ENCODE measurements around the gene CFAP100.

CFAP100 gene

DNA sequence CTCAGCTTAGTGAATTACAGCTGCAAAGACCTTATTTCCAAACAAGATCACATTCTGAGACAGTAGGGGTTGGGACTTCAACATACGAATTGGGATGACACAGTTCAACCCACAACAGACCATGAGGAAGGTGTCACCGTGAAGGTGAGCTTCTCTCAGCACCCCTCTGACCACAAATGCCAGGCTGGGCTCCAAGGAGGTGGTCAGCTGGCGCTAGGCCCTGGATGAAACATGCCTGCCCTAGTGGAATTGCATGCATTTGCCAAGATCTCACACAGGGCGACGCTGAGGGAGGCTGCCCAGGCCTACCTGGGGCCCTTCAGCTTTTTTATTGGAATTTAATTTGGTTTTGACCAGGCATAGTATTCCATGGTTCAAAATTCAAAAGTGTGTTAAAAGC is 1.8 kb downstream of the CFAP100 start:
- in situ Hi-C loops (cut with MboI; ENCODE audit: low pct_unique_long_range_greater_than_20kb, low sequenced_read_pairs): no loop called here
- no peak for DNase-seq

DNA sequence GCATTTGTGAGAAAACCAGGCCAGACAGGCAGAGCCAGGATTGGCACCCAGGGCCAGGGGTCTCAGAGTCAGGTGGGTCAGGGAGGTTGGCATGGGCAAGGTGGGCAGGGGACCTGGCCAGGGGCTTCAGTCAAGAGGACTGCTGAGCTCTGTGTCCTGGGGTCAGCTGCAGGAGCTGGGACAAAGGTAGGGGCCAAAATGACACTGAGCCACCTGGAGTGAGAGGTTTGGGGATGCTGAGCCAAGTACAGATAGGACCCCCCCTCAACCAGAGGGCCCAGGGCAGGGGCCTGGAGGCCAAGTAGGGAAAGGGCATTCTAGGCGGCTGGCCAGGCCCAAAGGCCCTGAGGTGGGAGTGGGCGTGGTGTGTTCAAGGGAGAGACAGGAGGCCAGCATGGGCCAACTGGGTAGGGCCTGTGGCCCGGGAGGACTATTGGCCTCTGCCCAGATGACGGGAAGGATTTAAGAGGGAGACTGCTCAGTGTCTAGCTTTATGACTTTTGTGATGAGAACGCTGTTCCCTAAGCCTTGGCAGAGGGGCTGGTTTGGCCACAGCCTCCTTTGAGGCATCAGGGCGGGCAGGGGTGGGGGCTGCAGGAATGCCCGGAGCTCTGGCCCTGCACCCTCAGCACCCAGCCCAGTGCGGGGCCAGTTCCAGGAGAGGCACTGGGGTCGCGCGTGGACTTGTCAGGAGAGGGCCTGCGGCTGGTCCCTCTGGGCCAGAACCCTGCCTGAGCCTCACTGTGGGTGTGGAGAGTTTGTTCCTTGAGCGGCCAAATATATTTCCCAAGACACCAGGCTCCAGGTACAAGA is 3.1 kb downstream of the CFAP100 start:
- no peak for DNase-seq
- in situ Hi-C loops (cut with MboI; ENCODE audit: low pct_unique_long_range_greater_than_20kb, low sequenced_read_pairs): no loop called here

DNA sequence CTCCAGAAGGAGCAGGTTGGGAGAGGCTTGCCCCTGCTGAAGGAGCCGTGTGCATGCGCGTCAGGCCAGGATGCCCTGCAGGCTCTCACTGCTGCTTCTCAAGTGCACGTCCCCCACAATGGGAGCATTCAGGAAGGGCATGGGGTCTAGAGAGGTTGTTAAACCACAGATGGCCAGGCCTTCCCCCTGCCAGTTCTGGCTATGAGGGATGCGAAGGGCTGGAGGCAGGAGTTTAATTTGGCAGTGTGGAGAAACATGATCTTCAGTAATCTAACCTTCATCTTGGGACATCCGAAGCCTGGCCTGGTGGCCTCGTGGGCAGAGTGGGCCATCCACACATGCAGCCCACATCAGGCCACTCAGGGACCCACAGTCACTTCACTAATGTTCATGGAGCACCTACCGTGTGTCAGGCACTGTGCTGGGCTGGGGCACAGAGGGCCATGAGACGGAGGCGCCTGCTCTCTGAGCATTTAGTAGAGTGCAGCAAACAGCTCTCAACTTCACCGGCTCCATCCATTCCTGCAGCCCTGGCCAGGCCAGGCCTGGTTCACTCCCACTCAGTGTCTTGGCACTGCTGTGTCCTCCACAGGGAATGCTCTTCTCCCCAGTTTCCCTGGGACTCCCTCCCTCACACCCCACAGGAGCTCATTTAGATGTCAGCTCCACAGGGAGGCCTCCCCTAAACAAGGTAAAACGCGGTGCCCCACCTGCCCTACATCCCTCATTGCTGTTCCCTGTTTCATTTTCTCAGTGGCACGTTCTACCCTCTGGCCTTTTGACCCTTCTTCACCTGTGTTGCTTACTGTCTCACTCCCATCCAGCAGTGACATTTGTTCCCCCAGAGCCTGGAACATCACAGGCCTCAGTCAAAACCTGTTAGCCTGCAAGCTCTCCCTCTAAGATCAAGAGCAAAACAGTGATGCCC is 4.0 kb downstream of the CFAP100 start:
- no peak for DNase-seq
- in situ Hi-C loops (cut with MboI; ENCODE audit: low pct_unique_long_range_greater_than_20kb, low sequenced_read_pairs): no loop called here

DNA sequence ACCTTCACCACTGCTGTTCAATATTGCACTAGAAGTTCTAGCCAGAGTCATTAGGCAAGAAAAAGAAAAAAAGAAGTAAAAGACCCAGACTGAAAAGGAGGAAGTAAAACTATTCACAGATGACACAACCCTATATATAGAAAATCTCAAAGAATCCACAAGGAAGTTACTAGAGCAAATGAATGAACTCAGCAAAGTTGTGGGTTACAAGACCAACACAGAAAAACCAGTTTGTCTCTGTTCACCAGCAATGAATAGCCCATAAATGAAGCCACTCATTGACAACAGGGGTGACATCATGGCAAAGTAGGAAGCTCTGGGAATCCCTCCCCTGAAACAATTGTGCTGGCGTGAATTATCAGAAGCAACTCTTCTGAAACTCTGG is 4.6 kb downstream of the CFAP100 start:
- in situ Hi-C loops (cut with MboI; ENCODE audit: low pct_unique_long_range_greater_than_20kb, low sequenced_read_pairs): no loop called here
- peak; percentile 63 for DNase-seq

DNA sequence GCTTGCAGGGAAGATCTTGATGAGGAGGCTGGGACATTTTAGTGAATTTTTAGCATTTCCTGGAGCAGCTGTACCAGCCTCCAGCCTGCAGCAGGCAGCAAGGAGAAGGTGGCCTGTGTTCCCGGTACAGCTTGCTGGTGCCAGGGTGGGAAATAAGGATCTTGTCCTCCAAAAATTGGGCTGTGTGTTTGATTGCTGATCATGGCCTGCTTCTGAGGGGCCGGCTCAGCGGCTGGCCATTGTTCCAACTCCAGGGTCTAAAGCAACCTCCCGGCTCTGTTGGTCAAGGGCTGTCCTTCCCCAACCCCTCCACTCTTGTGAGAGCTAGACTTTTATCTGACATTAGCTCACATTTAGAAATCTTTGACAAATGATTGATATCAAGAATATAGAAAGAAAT is 5.0 kb downstream of the CFAP100 start:
- in situ Hi-C loops (cut with MboI; ENCODE audit: low pct_unique_long_range_greater_than_20kb, low sequenced_read_pairs): no loop called here

DNA sequence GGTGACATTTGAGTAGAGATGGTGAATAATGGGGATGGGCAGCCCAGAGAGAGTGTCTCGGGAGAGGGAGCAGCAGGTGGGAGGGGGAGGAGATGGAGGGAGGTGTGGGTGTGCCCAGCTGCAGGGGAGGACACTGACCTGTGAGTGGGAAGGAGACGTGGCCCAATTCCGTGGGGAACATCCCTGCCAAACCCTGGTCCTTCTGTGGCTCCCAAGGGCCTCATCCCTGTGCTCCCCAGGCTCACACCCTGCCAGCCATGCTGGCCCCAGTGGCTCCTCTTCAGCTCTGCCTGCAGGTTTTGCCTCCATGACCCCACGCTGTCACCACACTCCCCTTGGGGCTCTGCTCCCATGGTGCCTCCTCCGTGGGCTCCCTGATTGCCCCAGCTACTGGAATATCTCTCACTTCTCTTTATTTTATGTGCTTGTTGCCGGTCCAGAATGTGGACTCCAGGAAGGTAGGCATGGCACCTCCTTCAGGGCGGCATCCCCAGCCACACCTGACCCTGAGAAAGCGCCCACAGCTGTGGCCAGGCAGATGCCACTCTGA is 7.0 kb downstream of the CFAP100 start:
- no peak for DNase-seq
- in situ Hi-C loops (cut with MboI; ENCODE audit: low pct_unique_long_range_greater_than_20kb, low sequenced_read_pairs): no loop called here

More for the DNA sequence above, 5.0 kb downstream of the CFAP100 start:
- no peak for DNase-seq

DNA sequence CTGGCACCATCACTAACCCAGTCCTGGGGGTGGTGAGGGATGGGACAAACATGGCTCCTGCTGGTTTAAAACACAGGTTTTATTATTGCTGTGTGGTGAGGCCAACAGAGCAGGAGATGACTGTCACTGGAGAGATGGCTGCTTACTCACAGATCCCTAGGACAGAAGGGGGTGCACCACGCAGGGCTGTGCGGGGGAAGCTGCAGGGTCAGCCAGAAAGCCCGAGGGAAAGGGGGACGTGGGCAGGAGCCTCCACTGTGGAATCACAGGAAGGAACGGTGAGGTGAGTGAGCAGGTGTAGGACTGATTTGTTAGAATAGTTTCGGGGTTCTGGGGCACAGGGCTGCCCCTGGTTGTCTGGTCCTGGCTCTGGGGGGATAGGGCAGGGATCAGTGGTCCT is 7.5 kb downstream of the CFAP100 start:
- DNase-seq: no peak
- in situ Hi-C loops (cut with MboI; ENCODE audit: low pct_unique_long_range_greater_than_20kb, low sequenced_read_pairs): no loop called here

DNA sequence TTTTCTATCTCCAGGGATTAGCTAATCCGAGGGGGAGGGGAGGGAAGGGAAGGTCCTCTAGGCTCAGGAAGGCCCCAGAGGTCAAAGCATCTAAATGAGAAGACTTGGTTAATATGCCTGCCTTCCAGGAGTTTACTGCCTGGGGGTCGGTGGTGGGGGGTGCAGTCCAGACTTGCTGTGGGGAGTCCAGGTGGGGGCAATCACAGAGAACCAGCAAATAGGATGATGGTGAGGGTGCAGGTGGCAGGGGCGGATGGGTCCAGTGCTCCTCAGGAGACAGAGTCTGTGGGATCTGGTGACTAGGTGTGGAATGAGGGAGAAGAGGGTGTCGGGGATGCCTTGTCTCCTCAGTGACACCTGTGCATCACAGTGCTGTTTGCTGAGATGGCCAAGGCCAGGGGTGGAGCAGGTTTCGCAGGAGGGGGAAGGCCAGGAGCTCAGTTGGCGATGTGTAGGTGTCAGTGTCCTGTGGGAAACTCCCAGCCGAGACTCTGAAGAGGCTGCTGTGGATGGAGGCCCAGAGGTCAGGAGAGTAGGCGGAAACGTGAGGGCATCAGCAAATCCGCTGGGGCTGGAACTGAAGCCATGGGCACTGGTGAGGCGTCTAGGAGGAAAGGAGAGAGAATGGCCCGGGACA is 8.1 kb downstream of the CFAP100 start:
- DNase-seq: no peak
- in situ Hi-C loops (cut with MboI; ENCODE audit: low pct_unique_long_range_greater_than_20kb, low sequenced_read_pairs): no loop called here

DNA sequence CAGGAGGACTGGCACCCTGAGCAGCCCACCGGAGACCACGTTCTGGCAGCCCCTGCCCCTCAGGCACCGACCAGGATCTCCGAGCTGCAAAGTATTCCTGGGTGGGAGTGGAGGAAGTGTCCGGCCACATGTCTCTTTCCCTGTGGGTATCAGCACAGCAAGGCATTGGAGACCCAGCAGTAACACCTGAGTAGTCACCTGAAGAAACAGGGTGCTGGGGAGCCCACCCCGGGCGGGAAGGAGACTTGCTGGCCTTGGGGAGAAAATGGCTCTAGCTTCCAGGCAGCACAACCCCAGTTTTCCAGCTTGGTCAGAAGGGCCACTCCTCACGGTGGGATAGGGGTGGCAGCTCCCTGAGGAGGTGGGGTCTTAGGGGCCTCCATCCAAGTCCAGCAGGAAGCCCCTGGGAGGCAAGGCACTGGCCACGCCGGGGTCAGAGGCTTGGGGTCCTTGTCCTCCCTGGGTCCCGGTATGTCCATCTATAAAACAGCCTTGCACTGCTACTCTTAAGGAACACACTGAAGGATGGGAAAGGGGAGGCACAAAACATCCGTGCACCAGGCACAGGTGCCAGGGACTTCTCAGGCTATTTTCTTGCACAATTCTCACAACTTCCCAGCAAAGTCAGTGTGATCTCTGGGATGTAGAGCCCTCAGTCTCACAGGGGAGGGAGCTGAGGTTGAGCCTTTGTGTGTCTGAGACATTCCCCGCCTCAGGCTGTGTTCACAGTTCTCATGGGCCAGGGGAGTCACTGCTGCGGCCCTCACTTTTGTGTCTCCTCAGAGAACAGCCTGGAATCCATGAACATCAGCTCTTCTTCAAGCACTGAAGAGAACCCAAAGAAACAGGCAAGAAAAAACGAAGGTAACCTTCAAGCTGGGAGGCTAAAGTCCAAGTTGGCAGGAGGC is 11.9 kb downstream of the CFAP100 start:
- DNase-seq: no peak
- in situ Hi-C loops (cut with MboI; ENCODE audit: low pct_unique_long_range_greater_than_20kb, low sequenced_read_pairs): no loop called here

DNA sequence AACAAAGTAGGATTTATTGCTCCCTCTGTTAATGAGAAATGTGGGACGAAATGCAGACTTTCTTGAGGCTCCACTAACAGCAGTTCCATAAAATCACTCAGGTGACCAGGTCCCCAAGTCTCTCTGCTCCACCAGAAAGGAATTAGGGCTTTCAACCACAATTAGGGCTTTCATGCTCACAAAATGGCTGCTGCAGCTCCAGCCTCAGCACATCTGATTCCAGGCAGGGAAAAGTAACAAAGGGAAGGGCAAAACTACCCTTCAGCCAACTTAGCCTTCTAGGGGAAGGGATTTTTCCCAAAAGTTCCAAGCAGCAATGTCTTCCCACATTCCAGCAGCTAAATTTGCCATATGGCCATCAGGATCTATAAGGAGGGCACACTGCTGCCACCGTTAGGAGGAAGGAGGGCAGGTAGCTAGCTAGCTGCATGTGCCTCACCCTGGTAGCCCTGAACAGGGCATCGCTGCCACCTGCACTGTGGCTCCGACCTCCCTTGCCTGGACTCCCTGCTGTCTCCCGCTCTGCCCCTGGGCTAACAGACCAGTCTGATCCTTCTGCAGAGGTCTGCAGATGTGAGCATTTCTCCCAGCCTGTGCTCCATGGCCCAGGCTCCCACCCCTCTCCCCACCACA is 12.8 kb downstream of the CFAP100 start:
- no peak for DNase-seq
- in situ Hi-C loops (cut with MboI; ENCODE audit: low pct_unique_long_range_greater_than_20kb, low sequenced_read_pairs): no loop called here

DNA sequence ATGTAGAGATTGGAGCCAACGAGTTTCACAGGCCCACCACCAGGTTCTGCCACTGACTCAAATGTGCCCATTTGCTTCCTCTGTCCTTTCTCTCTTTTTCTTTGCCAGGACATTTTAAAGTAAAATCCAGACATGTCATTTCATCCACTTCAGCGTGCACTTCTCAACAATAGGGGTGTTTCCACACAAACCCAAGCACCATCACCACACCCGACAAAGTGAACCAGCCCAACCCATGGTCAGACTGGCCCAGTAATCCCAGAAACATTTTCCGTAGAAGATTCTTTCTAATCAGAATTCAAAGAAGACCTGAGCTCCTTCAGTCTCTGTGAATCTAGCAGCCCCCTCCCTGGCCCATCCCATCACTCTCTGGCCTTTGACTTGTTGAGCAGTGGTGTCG is 13.4 kb downstream of the CFAP100 start:
- in situ Hi-C loops (cut with MboI; ENCODE audit: low pct_unique_long_range_greater_than_20kb, low sequenced_read_pairs): no loop called here
- no peak for DNase-seq

DNA sequence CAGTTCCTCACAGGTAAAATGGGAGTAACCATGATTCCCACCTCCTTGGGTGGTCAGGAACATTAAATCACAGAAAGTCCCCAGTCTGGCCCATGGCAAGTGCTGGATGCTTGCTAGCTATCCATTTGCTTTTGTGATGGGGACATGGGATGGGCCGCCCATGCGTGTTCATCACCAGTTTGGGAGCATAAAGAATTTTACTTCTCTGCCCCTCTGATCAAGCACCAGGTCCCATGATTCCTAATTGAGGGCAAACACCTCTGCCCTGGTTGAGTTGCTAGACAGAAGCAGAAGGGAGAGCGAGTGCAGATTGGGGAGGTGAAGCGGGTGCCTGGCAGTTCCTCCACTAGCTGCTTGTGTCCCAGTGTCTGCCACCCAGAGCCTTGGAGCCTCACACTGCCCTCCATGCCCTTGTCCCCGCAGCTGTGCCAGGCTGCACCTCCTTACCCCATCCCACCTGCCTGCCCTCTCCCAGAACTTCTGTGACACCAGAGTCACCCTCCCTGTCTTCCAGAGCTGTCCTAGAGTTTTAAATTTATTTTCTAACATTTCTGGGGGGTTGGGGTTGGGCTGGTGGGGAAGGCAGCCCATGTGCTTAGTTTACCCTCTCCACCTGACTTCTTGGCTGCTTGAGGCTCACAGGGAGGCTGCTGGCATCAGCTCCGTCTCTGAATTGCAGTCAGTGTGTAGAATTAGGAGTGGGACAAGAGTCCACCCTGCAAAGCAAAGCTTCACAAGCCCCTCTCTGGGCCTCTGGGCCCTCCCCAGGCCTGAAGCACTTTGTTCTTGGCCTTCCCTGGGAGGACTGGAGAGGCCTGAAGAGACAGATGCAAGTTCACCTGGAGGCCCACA is 18.4 kb downstream of the CFAP100 start:
- no peak for DNase-seq

DNA sequence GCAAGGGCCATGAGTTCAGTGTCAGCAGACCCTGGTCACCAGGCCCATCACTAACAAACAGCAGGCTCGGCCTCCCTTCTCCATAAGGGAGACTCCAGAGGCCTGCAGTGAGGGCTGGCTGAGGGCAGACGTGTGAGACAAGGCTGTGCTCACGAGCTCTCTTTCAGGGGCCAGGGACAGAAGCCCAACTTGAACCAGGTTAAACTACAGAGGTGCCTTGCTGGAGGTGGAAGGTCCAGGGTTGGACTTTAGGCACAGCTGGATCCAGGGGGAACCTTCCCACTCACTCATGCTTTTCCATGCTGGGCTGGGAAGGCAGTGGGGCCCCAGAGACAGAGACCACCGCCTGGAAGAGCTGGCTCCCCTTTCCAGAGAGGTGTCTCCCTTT is 19.0 kb downstream of the CFAP100 start:
- in situ Hi-C loops (cut with MboI; ENCODE audit: low pct_unique_long_range_greater_than_20kb, low sequenced_read_pairs): no loop called here
- no peak for DNase-seq

More for the DNA sequence above, 18.4 kb downstream of the CFAP100 start:
- in situ Hi-C loops (cut with MboI; ENCODE audit: low pct_unique_long_range_greater_than_20kb, low sequenced_read_pairs): no loop called here

DNA sequence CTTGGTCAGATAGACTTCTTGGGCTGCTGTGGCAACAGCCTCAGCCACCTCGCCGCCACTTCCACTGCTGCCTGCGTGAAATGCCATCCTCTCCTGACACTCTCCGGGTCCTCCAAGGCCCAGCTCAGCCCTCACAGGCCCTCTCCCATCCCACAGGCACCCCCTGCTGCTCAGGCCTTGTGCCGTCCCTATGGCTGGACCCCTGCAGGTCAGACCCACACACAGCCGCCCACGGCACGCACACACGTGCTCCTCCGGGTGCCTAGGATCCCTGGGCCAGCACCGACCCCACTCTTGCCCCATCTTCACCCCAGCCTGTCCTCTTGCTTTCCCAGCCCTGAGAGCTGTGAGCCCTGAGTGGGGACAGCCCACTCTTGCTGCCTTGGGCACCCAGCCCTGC is 19.7 kb downstream of the CFAP100 start:
- in situ Hi-C loops (cut with MboI; ENCODE audit: low pct_unique_long_range_greater_than_20kb, low sequenced_read_pairs): no loop called here
- DNase-seq: no peak

DNA sequence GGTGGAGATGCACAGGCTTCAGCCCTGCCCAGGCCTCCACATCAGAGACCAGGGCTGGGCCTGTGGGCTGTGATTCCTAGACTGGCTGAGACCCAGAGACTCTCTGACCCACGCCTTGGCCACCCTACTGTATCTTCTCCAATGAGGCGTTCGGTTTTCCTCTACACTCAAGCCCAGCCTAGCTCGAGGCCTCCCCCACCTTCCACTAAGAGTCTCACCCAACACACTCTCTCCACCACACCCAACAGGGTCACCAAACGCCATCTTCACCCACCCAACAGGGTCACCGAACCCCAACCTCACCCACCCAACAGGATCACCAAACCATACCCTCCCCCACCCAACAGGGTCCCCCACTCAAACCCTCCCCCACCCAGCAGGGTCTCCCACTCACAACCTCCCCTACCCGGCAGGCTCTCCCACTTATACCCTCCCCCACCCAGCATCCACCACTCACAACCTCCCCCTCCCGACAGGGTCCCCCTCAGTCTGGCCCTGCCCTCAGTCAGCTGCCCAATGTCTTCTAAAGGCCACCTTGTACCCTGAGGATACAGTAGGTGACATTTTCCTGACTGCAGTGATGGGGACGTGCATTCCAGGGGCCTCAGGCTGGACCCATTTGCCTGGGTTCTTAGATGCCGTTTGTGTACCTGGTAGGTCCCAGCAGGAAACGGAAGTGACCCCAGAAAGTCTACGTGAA is 20.4 kb downstream of the CFAP100 start:
- in situ Hi-C loops (cut with MboI; ENCODE audit: low pct_unique_long_range_greater_than_20kb, low sequenced_read_pairs): no loop called here
- DNase-seq: no peak

DNA sequence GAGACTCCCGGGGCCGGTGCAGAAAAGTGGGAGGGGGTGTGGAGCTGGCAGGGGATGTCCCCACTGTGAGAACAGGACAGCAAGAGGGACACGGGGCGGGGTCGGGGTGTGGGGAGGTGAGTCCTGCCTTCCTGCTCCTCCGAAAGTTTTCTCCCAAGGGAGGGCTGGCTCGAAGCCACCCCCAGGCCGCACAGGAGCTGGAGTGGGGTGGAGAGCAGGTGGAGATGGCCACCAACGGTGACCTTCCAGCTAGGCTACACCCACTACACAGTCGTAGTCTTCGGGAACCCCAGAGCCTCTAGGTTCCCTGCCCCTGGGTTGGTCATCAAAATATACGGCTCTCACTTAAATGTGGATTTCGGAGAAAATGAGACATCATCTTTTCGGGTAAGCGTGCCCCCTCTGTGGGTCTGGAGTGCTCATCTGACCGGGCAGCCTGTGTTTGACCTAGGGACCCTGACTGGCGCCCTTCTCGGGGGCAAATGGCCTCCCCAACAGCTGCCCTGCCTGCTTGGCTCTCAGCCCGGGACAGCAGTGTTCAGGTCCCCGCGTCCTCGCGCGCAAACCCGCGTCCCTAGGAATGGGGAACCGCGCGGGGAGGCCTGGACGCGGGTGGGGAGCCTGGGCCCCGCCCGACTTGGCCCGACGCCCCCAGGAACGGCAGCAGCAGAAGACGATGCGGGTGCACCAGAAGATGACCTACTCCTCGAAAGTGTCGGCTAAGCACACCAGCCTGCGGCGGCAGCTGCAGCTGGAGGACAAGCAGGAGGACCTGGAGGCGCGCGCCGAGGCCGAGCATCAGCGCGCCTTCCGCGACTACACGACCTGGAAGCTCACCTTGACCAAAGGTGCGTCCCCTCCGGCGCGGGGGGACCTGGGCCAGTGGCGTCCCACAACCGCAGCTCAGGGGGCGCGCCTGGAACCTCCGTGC is 21.2 kb downstream of the CFAP100 start:
- in situ Hi-C loops (cut with MboI; ENCODE audit: low pct_unique_long_range_greater_than_20kb, low sequenced_read_pairs): no loop called here
- DNase-seq: no peak

Data from KBM-7 (cell line).